ENCODE results near the gene MYOCD.

The MYOCD gene

GRCh38 chr17:12625092-12625491, 40.6 kb upstream of the MYOCD start:
- TF ChIP-seq SIN3A (IDR thresholded peaks at IDR 0.05; ENCODE audit: borderline replicate concordance, insufficient read depth, low read length) (no peak), FOXP2 (optimal IDR thresholded peaks at IDR 0.05; ENCODE audit: borderline replicate concordance, extremely low read depth, extremely low read length, insufficient read depth) (no peak), TAF1 (IDR thresholded peaks at IDR 0.05; ENCODE audit: borderline replicate concordance, insufficient read depth, low read length) (no peak), POLR2AphosphoS5 (IDR thresholded peaks at IDR 0.05; ENCODE audit: low read depth, low read length) (no peak), REST (IDR thresholded peaks at IDR 0.05; ENCODE audit: insufficient read depth in 1 of 2, low read depth in 2 of 2, low read length in 2 of 2) (no peak)

GRCh38 chr17:12627177-12627629, 38.5 kb upstream of the MYOCD start:
- TF ChIP-seq REST (IDR thresholded peaks at IDR 0.05; ENCODE audit: insufficient read depth in 1 of 2, low read depth in 2 of 2, low read length in 2 of 2) (no peak), POLR2AphosphoS5 (IDR thresholded peaks at IDR 0.05; ENCODE audit: low read depth, low read length) (no peak), FOXP2 (optimal IDR thresholded peaks at IDR 0.05; ENCODE audit: borderline replicate concordance, extremely low read depth, extremely low read length, insufficient read depth) (no peak), TAF1 (IDR thresholded peaks at IDR 0.05; ENCODE audit: borderline replicate concordance, insufficient read depth, low read length) (no peak), SIN3A (IDR thresholded peaks at IDR 0.05; ENCODE audit: borderline replicate concordance, insufficient read depth, low read length) (no peak)

GRCh38 chr17:12627781-12628451, 37.8 kb upstream of the MYOCD start:
- TF ChIP-seq POLR2AphosphoS5 (IDR thresholded peaks at IDR 0.05; ENCODE audit: low read depth, low read length) (no peak), FOXP2 (optimal IDR thresholded peaks at IDR 0.05; ENCODE audit: borderline replicate concordance, extremely low read depth, extremely low read length, insufficient read depth) (no peak), TAF1 (IDR thresholded peaks at IDR 0.05; ENCODE audit: borderline replicate concordance, insufficient read depth, low read length) (no peak), SIN3A (IDR thresholded peaks at IDR 0.05; ENCODE audit: borderline replicate concordance, insufficient read depth, low read length) (no peak), REST (IDR thresholded peaks at IDR 0.05; ENCODE audit: insufficient read depth in 1 of 2, low read depth in 2 of 2, low read length in 2 of 2) (no peak)

- TF ChIP-seq REST (IDR thresholded peaks at IDR 0.05; ENCODE audit: insufficient read depth in 1 of 2, low read depth in 2 of 2, low read length in 2 of 2) (no peak), POLR2AphosphoS5 (IDR thresholded peaks at IDR 0.05; ENCODE audit: low read depth, low read length) (no peak), FOXP2 (optimal IDR thresholded peaks at IDR 0.05; ENCODE audit: borderline replicate concordance, extremely low read depth, extremely low read length, insufficient read depth) (no peak), TAF1 (IDR thresholded peaks at IDR 0.05; ENCODE audit: borderline replicate concordance, insufficient read depth, low read length) (no peak), SIN3A (IDR thresholded peaks at IDR 0.05; ENCODE audit: borderline replicate concordance, insufficient read depth, low read length) (no peak)
Measured at GRCh38 chr17:12631076-12631475, 34.6 kb upstream of the MYOCD start.

All from PFSK-1 (cell line).